IMR-90 (cell line): ENCODE results near the gene LGSN. TPM values are rescaled to one million over a fixed set of nuclear protein-coding genes. Genes with fewer than 3 reads are reported as not detected.

Experiments used
- ATAC-seq: fragments of 200-7000 bp; cut with Tn5 transposase; 2 replicates; pipeline ENCODE4 v1.9.1; 2020; ENCODE audit warnings: low read depth, mild to moderate bottlenecking, moderate library complexity
- BruUV-seq: library from RNA; stranded (reverse); fragments of 400-500 nt; replicated peaks from 2 replicates; lab custom pipeline; 2021; lab: Mats Ljungman, UMichigan
- CTCF ChIA-PET: fragments of 300-600 bp; formaldehyde crosslinking; extraction: SDS; loops from one replicate; lab custom pipeline; 2021; ENCODE audit warnings: antibody characterized with exemption; lab: Yijun Ruan, JAX
- POLR2A ChIA-PET: fragments of 300-600 bp; sonication (Branson Sonifier 250); formaldehyde crosslinking; loops from one replicate; lab custom pipeline; 2022; ENCODE audit warnings: antibody characterized with exemption; ENCODE audit not compliant: unreplicated experiment; lab: Charles Lee
- DNase-seq: peaks from one replicate; pipeline ENCODE4 v3.0.0; 2013
- H2AFZ ChIP-seq: replicated peaks from 2 replicates; pipeline ENCODE3; 2013; ENCODE audit warnings: low read length, mild to moderate bottlenecking; ENCODE audit not compliant: poor library complexity
- H2AK5ac ChIP-seq: 2 replicates; pipeline ENCODE4 v1.6.1; 2013; ENCODE audit warnings: low read depth, low read length, inconsistent platforms
- H2AK9ac ChIP-seq: replicated peaks from 2 replicates; pipeline ENCODE3; 2013; ENCODE audit warnings: mild to moderate bottlenecking, low read depth, low read length, moderate library complexity; ENCODE audit not compliant: poor library complexity
- H2BK120ac ChIP-seq: 2 replicates; pipeline ENCODE4 v1.6.1; 2013; ENCODE audit warnings: low read depth, low read length, inconsistent platforms
- H2BK15ac ChIP-seq: 3 replicates; pipeline ENCODE4 v1.6.1; 2013; ENCODE audit warnings: low read depth, low read length, inconsistent platforms
- H2BK20ac ChIP-seq: 2 replicates; pipeline ENCODE4 v1.6.1; 2013; ENCODE audit warnings: low read depth, mild to moderate bottlenecking, inconsistent platforms, low read length, moderate library complexity
- H2BK5ac ChIP-seq: 2 replicates; pipeline ENCODE4 v1.6.1; 2013; ENCODE audit warnings: mild to moderate bottlenecking, low read depth, low read length, inconsistent platforms; ENCODE audit not compliant: poor library complexity, severe bottlenecking
- H3K14ac ChIP-seq: replicated peaks from 2 replicates; pipeline ENCODE4 v1.6.1; 2013; ENCODE audit warnings: low read depth, low read length, inconsistent platforms
- H3K18ac ChIP-seq: 2 replicates; pipeline ENCODE4 v1.6.1; 2013; ENCODE audit warnings: low read depth, low read length, control low read depth
- H3K23ac ChIP-seq: 2 replicates; pipeline ENCODE4 v1.6.1; 2013; ENCODE audit warnings: low read depth, low read length, inconsistent platforms
- H3K27ac ChIP-seq: 2 replicates; pipeline ENCODE4 v1.5.1; 2013; ENCODE audit warnings: mild to moderate bottlenecking, control low read depth, low read length; ENCODE audit not compliant: insufficient read depth
- H3K27me3 ChIP-seq: 2 replicates; pipeline ENCODE4 v1.6.1; 2013; ENCODE audit warnings: low read length; ENCODE audit not compliant: control insufficient read depth, insufficient read depth
- H3K36me3 ChIP-seq: 2 replicates; pipeline ENCODE4 v1.6.1; 2013; ENCODE audit warnings: low read length, mixed read lengths; ENCODE audit not compliant: control insufficient read depth, insufficient read depth
- H3K4ac ChIP-seq: 2 replicates; pipeline ENCODE4 v1.6.1; 2013; ENCODE audit warnings: low read depth, low read length, inconsistent platforms
- H3K4me1 ChIP-seq: 2 replicates; pipeline ENCODE4 v1.6.1; 2013; ENCODE audit warnings: low read length, mixed read lengths; ENCODE audit not compliant: control insufficient read depth, insufficient read depth
- H3K4me2 ChIP-seq: 2 replicates; pipeline ENCODE4 v1.6.1; 2013; ENCODE audit warnings: low read depth, mild to moderate bottlenecking, control low read depth, low read length, moderate library complexity
- H3K4me3 ChIP-seq: 2 replicates; pipeline ENCODE4 v1.5.1; 2013; ENCODE audit warnings: low read depth, mild to moderate bottlenecking, control low read depth, low read length, moderate library complexity; ENCODE audit not compliant: insufficient read depth
- H3K56ac ChIP-seq: 2 replicates; pipeline ENCODE4 v1.6.1; 2013; ENCODE audit warnings: low read length, inconsistent platforms; ENCODE audit not compliant: insufficient read depth; ENCODE audit errors: extremely low read depth
- H3K79me1 ChIP-seq, 2 experiments: 2 replicates each; pipeline ENCODE4 v1.6.1; 2013; ENCODE audit warnings: low read length in 2 of 2, inconsistent platforms in 1 of 2, low read depth in 1 of 2
- H3K9ac ChIP-seq: 2 replicates; pipeline ENCODE4 v1.6.1; 2013; ENCODE audit warnings: low read depth, low read length, control low read depth
- H3K9me1 ChIP-seq: 2 replicates; pipeline ENCODE4 v1.6.1; 2013; ENCODE audit warnings: low read length, inconsistent platforms; ENCODE audit not compliant: insufficient read depth
- H3K9me3 ChIP-seq: 2 replicates; pipeline ENCODE4 v1.6.1; 2013; ENCODE audit warnings: low read length; ENCODE audit not compliant: control insufficient read depth, insufficient read depth
- H4K20me1 ChIP-seq: 2 replicates; pipeline ENCODE4 v1.6.1; 2013; ENCODE audit warnings: low read length, inconsistent platforms; ENCODE audit not compliant: insufficient read depth
- H4K5ac ChIP-seq: 2 replicates; pipeline ENCODE4 v1.6.1; 2013; ENCODE audit warnings: mild to moderate bottlenecking, low read depth, low read length, control low read depth
- H4K8ac ChIP-seq, 2 experiments: 2 replicates each; pipeline ENCODE4 v1.6.1; 2013; ENCODE audit warnings: low read depth in 2 of 2, low read length in 2 of 2, control low read depth in 1 of 2, inconsistent platforms in 1 of 2
- H4K91ac ChIP-seq: 2 replicates; pipeline ENCODE4 v1.6.1; 2013; ENCODE audit warnings: low read depth, low read length, inconsistent platforms; ENCODE audit not compliant: insufficient read depth
- CEBPB ChIP-seq: IDR thresholded peaks from 2 replicates; pipeline ENCODE4 v1.6.1; 2012; ENCODE audit warnings: low read depth, low read length, improper control_type of control experiment
- FOS ChIP-seq: fragments of 150-350 bp; IDR thresholded peaks from 2 replicates; pipeline ENCODE4 v1.6.1; 2016; ENCODE audit warnings: low read depth, low read length
- MAZ ChIP-seq: IDR thresholded peaks from 2 replicates; pipeline ENCODE4 v1.6.1; 2012; ENCODE audit warnings: low read depth, mild to moderate bottlenecking, low read length, improper control_type of control experiment, moderate library complexity, borderline replicate concordance
- WGBS, 2 experiments: methylation state at CpG; one replicate each; pipeline versions ENCODE4 v1.1.5 to v1.1.7; 2013; ENCODE audit warnings: missing lambda C conversion rate in 2 of 2; ENCODE audit not compliant: insufficient read length in 1 of 2; ENCODE audit errors: extremely low coverage in 2 of 2; 5-methylcytosine and 5-hydroxymethylcytosine counted together
- dilution Hi-C: fragments of 300-500 bp; cut with HindIII; formaldehyde crosslinking; loops from one replicate; pipeline ENCODE4 v1.14.3; 2018; ENCODE audit warnings: low sequenced_read_pairs; ENCODE audit not compliant: unreplicated experiment
- in situ Hi-C: fragments of 300-500 bp; cut with MboI; formaldehyde crosslinking; loops from 3 replicates; pipeline ENCODE4 v1.14.3; 2019; ENCODE audit warnings: low sequenced_read_pairs, inconsistent platforms, mixed read lengths
- intact Hi-C: fragments of 100-400 bp; cut with micrococcal nuclease; formaldehyde crosslinking; loops from 2 replicates; pipeline ENCODE4 v1.10.0; 2022
- polyA plus RNA-seq, 3 experiments: library from polyadenylated mRNA; depleted of rRNA; stranded (reverse); fragments of >200 nt; gene quantifications; 2 replicates each; pipeline ENCODE4 v1.2.3, GENCODE V29; 2012; ENCODE audit warnings: low replicate concordance in 1 of 3
- total RNA-seq: library from RNA; depleted of rRNA; stranded (reverse); fragments of >200 nt; gene quantifications from 2 replicates; pipeline ENCODE4 v1.2.3, GENCODE V29; 2012
- TF ChIP-seq, protein P1 (sequence below): fragments of 150-350 bp; IDR thresholded peaks from 2 replicates; pipeline ENCODE4 v1.6.1; 2016; ENCODE audit warnings: low read depth, mild to moderate bottlenecking, low read length, moderate library complexity, borderline replicate concordance

The LGSN gene
- total and polyA plus RNA-seq, 2 of the 4 experiments (the other 2 are of a cell fraction), result not detected

DNA sequence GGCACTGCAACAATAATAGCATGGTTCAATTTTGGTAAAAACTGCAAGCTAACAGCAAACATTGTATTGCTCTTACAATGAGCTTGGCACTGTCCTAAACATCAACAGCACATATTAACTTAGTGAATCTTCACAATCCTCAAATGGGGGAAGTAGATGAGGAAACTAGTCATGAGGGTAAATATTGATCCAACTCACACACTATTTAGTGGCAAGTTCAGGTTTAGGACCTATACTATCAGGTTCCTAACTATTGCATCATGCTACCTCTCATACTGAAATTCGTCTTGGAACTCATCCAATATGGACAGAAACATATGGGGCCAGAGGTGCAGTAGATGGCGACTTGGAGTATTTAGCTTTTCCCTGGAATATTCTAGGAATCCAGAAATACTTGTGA, 74.4 kb downstream of the LGSN start:
- Histone ChIP-seq H3K79me1 (no peaks in the 10 kb centered on the region), H3K27me3 (no peaks in the 10 kb centered on the region), H4K8ac (no peak overlapping the region), H3K9ac (no peak overlapping the region), H3K9me1 (no peaks in the 10 kb centered on the region), H3K4me1 (no peaks in the 10 kb centered on the region), H2BK20ac (no peak overlapping the region), H2BK5ac (no peak overlapping the region), H4K5ac (no peak overlapping the region), H3K14ac (no peak overlapping the region), H4K91ac (no peak overlapping the region), H3K23ac (no peak overlapping the region), H3K56ac (no peak overlapping the region), H3K4me2 (no peak overlapping the region), H2AK9ac (no peak overlapping the region), H2BK120ac (no peak overlapping the region), H3K9me3 (no peaks in the 10 kb centered on the region), H3K18ac (no peak overlapping the region), H2AK5ac (no peak overlapping the region), H2AFZ (no peak overlapping the region), H3K4me3 (no peak overlapping the region), H3K36me3 (no peaks in the 10 kb centered on the region), H3K27ac (no peak overlapping the region), H4K20me1 (no peaks in the 10 kb centered on the region), H3K4ac (no peak overlapping the region), H2BK15ac (no peak overlapping the region)
- dilution Hi-C loops, result no loop called here
- ATAC-seq, result no peak
- no CpG with 5 or more reads among the region's 2 CpGs for WGBS, 2 experiments
- ChIA-PET CTCF (no interaction called here), POLR2A (no interaction called here)
- intact Hi-C loops, result no loop called here
- no peak for DNase-seq
- in situ Hi-C loops, result no loop called here
- no TSS peak for BruUV-seq
- TF ChIP-seq MAZ (no peak), CEBPB (peak; percentile 60), FOS (no peak)
- TF ChIP-seq, protein P1, sequence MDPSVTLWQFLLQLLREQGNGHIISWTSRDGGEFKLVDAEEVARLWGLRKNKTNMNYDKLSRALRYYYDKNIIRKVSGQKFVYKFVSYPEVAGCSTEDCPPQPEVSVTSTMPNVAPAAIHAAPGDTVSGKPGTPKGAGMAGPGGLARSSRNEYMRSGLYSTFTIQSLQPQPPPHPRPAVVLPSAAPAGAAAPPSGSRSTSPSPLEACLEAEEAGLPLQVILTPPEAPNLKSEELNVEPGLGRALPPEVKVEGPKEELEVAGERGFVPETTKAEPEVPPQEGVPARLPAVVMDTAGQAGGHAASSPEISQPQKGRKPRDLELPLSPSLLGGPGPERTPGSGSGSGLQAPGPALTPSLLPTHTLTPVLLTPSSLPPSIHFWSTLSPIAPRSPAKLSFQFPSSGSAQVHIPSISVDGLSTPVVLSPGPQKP, result no peak
